Inflammatory macrophage (primary cell): Measurements from ENCODE around the gene MICB.
A peak's percentile ranks its signal among the peaks of the same experiment; 100 is the strongest.
"Not testable (repeated sequence)": the region's sequence is repeated elsewhere in the genome, so short reads cannot be mapped to it uniquely, and the experiment has no call there.

Experiments
- DNase-seq, 2 donors: peaks; one replicate each; pipeline ENCODE4 v3.0.0-alpha.2; 2020 to 2022

Gene MICB

GRCh38 chr6:31474871-31475286 is 23.1 kb upstream of the MICB start:
- DNase-seq, result no peak

- DNase-seq, result no peak
These were observed 21.3 kb upstream of the MICB start for GRCh38 chr6:31476515-31477139.

- DNase-seq, result no peak
These were observed 20.4 kb upstream of the MICB start for GRCh38 chr6:31477521-31477920.

GRCh38 chr6:31478186-31478950 is 19.6 kb upstream of the MICB start:
- DNase-seq, result no peak

- DNase-seq, result no peak
These were observed 18.6 kb upstream of the MICB start for GRCh38 chr6:31479151-31479932.

- no peak for DNase-seq
These were observed 17.9 kb upstream of the MICB start for GRCh38 chr6:31479933-31480535.

- DNase-seq, result no peak
These were observed 17.4 kb upstream of the MICB start for GRCh38 chr6:31480574-31480973.

- no peak for DNase-seq
These were observed 14.6 kb upstream of the MICB start for GRCh38 chr6:31483392-31483791.

- no peak for DNase-seq
These were observed 12.9 kb upstream of the MICB start for GRCh38 chr6:31485055-31485454.

GRCh38 chr6:31486065-31486837 is 11.7 kb upstream of the MICB start:
- not testable (repeated sequence) for DNase-seq

- not testable (repeated sequence) for DNase-seq
These were observed 10.3 kb upstream of the MICB start for GRCh38 chr6:31487674-31488073.

GRCh38 chr6:31489086-31489485 is 8.9 kb upstream of the MICB start:
- DNase-seq, result no peak

GRCh38 chr6:31490115-31490873 is 7.7 kb upstream of the MICB start:
- no peak for DNase-seq

GRCh38 chr6:31493550-31493874 is 4.4 kb upstream of the MICB start:
- DNase-seq, result not testable (repeated sequence)

GRCh38 chr6:31493875-31494694 is 3.9 kb upstream of the MICB start:
- DNase-seq, result peak; percentile 77 to 86

GRCh38 chr6:31495580-31495979 is 2.4 kb upstream of the MICB start:
- no peak for DNase-seq

GRCh38 chr6:31496826-31497225 is 1.1 kb upstream of the MICB start:
- DNase-seq, result not testable (repeated sequence)

GRCh38 chr6:31498748-31499147 is 803 bp downstream of the MICB start:
- no peak for DNase-seq

GRCh38 chr6:31499648-31500047 is 1.7 kb downstream of the MICB start:
- DNase-seq, result not testable (repeated sequence)

- DNase-seq, result peak; percentile 10 to 44
These were observed 4.6 kb downstream of the MICB start for GRCh38 chr6:31502586-31502985.

- DNase-seq, result not testable (repeated sequence)
These were observed 11.1 kb downstream of the MICB start for GRCh38 chr6:31509036-31509435.
